GM12892 (cell line): ENCODE results near the gene PGM1.

Experiments used
- DNase-seq: peaks from one replicate; pipeline ENCODE4 v3.0.0; 2011; ENCODE audit not compliant: insufficient read length
- FAIRE-seq: peaks from 2 replicates; lab custom pipeline; 2011; peaks lifted over from hg19 to GRCh38; lab: Jason Lieb, UNC
- POLR2A ChIP-seq: IDR thresholded peaks from 2 replicates; pipeline ENCODE4 v1.6.1; 2011; ENCODE audit warnings: low read depth, low read length, control low read depth
- POLR2AphosphoS5 ChIP-seq: IDR thresholded peaks from 2 replicates; pipeline ENCODE4 v1.6.1; 2011; ENCODE audit warnings: low read depth, low read length, control low read depth
- TAF1 ChIP-seq: IDR thresholded peaks from 2 replicates; pipeline ENCODE4 v1.6.1; 2011; ENCODE audit warnings: low read depth, mild to moderate bottlenecking, control low read depth, low read length, borderline replicate concordance

The PGM1 gene

GRCh38 chr1:63662056-63662836 lies 69.0 kb downstream of the PGM1 start:
- no peak for FAIRE-seq

GRCh38 chr1:63662841-63663240 lies 69.6 kb downstream of the PGM1 start:
- TF ChIP-seq POLR2A (no peak), POLR2AphosphoS5 (no peak), TAF1 (no peak)
- DNase-seq (no peak), FAIRE-seq (no peak)

More at GRCh38 chr1:63662056-63662836, 69.0 kb downstream of the PGM1 start:
- no peak for DNase-seq
- no peak for TF ChIP-seq POLR2A

- FAIRE-seq: no peak
- DNase-seq: no peak
- TF ChIP-seq TAF1 (no peak), POLR2AphosphoS5 (no peak), POLR2A (no peak)
Measured at GRCh38 chr1:63663301-63663700, 70.1 kb downstream of the PGM1 start.

GRCh38 chr1:63663873-63664272 lies 70.7 kb downstream of the PGM1 start:
- DNase-seq: no peak
- TF ChIP-seq TAF1 (no peak), POLR2A (no peak), POLR2AphosphoS5 (no peak)
- no peak for FAIRE-seq

GRCh38 chr1:63664742-63665141 lies 71.5 kb downstream of the PGM1 start:
- no peak for DNase-seq
- no peak for FAIRE-seq
- TF ChIP-seq POLR2AphosphoS5: no peak
- no peak for TF ChIP-seq POLR2A
- TF ChIP-seq TAF1: no peak

- TF ChIP-seq POLR2AphosphoS5 (no peak), TAF1 (no peak), POLR2A (no peak)
- FAIRE-seq (no peak), DNase-seq (no peak)
Measured at GRCh38 chr1:63665410-63665809, 72.2 kb downstream of the PGM1 start.

GRCh38 chr1:63665824-63666223 lies 72.6 kb downstream of the PGM1 start:
- DNase-seq: no peak
- TF ChIP-seq POLR2A (no peak), TAF1 (no peak), POLR2AphosphoS5 (no peak)
- no peak for FAIRE-seq

- TF ChIP-seq POLR2A: no peak
- FAIRE-seq (no peak), DNase-seq (no peak)
Measured at GRCh38 chr1:63668298-63668697, 75.1 kb downstream of the PGM1 start.

GRCh38 chr1:63669151-63669961 lies 76.1 kb downstream of the PGM1 start:
- no peak for DNase-seq
- no peak for FAIRE-seq
- TF ChIP-seq TAF1 (no peak), POLR2AphosphoS5 (no peak), POLR2A (no peak)

GRCh38 chr1:63670164-63670563 lies 77.0 kb downstream of the PGM1 start:
- DNase-seq: no peak
- no peak for FAIRE-seq
- TF ChIP-seq TAF1 (no peak), POLR2A (no peak), POLR2AphosphoS5 (no peak)

- TF ChIP-seq POLR2A (no peak), TAF1 (no peak), POLR2AphosphoS5 (no peak)
- FAIRE-seq: no peak
- no peak for DNase-seq
Measured at GRCh38 chr1:63671514-63671913, 78.3 kb downstream of the PGM1 start.
